Lung (tissue), 12 donors: Measurements from ENCODE around the gene APBA2. TPM values are rescaled to one million over a fixed set of nuclear protein-coding genes. Genes with fewer than 3 reads are reported as not detected.

Source experiments
- ATAC-seq: fragments of 200-7000 bp; cut with Tn5 transposase; one replicate; pipeline ENCODE4 v1.9.1; 2020; ENCODE audit warnings: moderate number of reproducible peaks; ENCODE audit not compliant: insufficient read depth, low FRiP score
- DNase-seq, 3 donors: peaks; one replicate each; pipeline ENCODE4 v3.0.0-alpha.2; 2013 to 2017
- H3K27ac ChIP-seq, 2 donors: one replicate each; pipeline ENCODE4 v1.5.1; 2013; ENCODE audit warnings: mild to moderate bottlenecking in 2 of 2, moderate library complexity in 2 of 2, control low read depth in 1 of 2, inconsistent platforms in 1 of 2, low read depth in 1 of 2, low read length in 1 of 2
- H3K27me3 ChIP-seq, 3 donors: one replicate each; pipeline ENCODE4 v1.5.1; 2013; ENCODE audit warnings: low read length in 2 of 3; ENCODE audit not compliant: control insufficient read depth in 3 of 3, insufficient read depth in 3 of 3
- H3K36me3 ChIP-seq, 4 donors: one replicate each; pipeline ENCODE4 v1.5.1; 2013; ENCODE audit warnings: low read length in 4 of 4, mild to moderate bottlenecking in 1 of 4, moderate library complexity in 1 of 4; ENCODE audit not compliant: control insufficient read depth in 4 of 4, insufficient read depth in 4 of 4
- H3K4me1 ChIP-seq, 5 donors: one replicate each; pipeline ENCODE4 v1.5.1; 2013; ENCODE audit warnings: low read length in 5 of 5, mild to moderate bottlenecking in 2 of 5, moderate library complexity in 1 of 5; ENCODE audit not compliant: control insufficient read depth in 5 of 5, insufficient read depth in 5 of 5
- H3K4me3 ChIP-seq: one replicate; pipeline ENCODE4 v1.5.1; 2013; ENCODE audit warnings: mild to moderate bottlenecking, control low read depth, moderate library complexity
- H3K9ac ChIP-seq, 2 donors: one replicate each; pipeline ENCODE4 v1.5.1; 2013; ENCODE audit warnings: low read length in 2 of 2, control low read depth in 1 of 2; ENCODE audit not compliant: insufficient read depth in 1 of 2
- H3K9me3 ChIP-seq, 4 donors: one replicate each; pipeline ENCODE4 v1.5.1; 2013; ENCODE audit warnings: low read length in 3 of 4, mild to moderate bottlenecking in 1 of 4, moderate library complexity in 1 of 4; ENCODE audit not compliant: control insufficient read depth in 4 of 4, insufficient read depth in 3 of 4
- WGBS, 2 donors: extraction: QIAGEN DNeasy Blood & Tissue Kit; methylation state at CpG; one replicate each; pipeline ENCODE4 v1.1.7; 2013; 5-methylcytosine and 5-hydroxymethylcytosine counted together
- polyA plus RNA-seq, 2 donors: library from polyadenylated mRNA; stranded (reverse); fragments of 200-250 nt; gene quantifications; one replicate each; pipeline ENCODE4 v1.2.1, GENCODE V29; 2013
- total RNA-seq, 2 donors: library from RNA; depleted of rRNA in 1 of 2; stranded (reverse); fragments of >200 nt in 1 of 2; gene quantifications; one replicate each; pipeline ENCODE4 v1.2.1, GENCODE V29; 2014 to 2021
- TF ChIP-seq, protein P1 (sequence below): IDR thresholded peaks from 2 replicates; pipeline ENCODE4 v1.5.1; 2012; ENCODE audit warnings: mild to moderate bottlenecking; ENCODE audit errors: control extremely low read depth, extremely low read depth
- donor health status: control.
- donor health status: control.
- donor health status: Bipolar disorder and iron deficiency.
- donor health status: healthy.
- donor health status: DM: yes; HTN: yes; CAD: no.

The APBA2 gene
- total and polyA plus RNA-seq, 4 donors: 1.6 to 18.3 (median 4.5) TPM

- ATAC-seq (no peak), DNase-seq (no peak)
- no peaks in the 10 kb centered on the region for H3K27me3 ChIP-seq
- H3K9me3 ChIP-seq: peaks cover 0 to 8% (median 0%) of the 10 kb centered on the region in 4 donors
- H3K9ac ChIP-seq: no peak overlapping the region
- no peak overlapping the region for H3K27ac ChIP-seq
- H3K36me3 ChIP-seq: no peaks in the 10 kb centered on the region
- peaks cover 0 to 2% (median 0%) of the 10 kb centered on the region in 5 donors for H3K4me1 ChIP-seq
- TF ChIP-seq, protein P1, sequence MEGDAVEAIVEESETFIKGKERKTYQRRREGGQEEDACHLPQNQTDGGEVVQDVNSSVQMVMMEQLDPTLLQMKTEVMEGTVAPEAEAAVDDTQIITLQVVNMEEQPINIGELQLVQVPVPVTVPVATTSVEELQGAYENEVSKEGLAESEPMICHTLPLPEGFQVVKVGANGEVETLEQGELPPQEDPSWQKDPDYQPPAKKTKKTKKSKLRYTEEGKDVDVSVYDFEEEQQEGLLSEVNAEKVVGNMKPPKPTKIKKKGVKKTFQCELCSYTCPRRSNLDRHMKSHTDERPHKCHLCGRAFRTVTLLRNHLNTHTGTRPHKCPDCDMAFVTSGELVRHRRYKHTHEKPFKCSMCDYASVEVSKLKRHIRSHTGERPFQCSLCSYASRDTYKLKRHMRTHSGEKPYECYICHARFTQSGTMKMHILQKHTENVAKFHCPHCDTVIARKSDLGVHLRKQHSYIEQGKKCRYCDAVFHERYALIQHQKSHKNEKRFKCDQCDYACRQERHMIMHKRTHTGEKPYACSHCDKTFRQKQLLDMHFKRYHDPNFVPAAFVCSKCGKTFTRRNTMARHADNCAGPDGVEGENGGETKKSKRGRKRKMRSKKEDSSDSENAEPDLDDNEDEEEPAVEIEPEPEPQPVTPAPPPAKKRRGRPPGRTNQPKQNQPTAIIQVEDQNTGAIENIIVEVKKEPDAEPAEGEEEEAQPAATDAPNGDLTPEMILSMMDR: no peak
- no peak overlapping the region for H3K4me3 ChIP-seq
Measured at GRCh38 chr15:28967066-28967465, 81.3 kb downstream of the APBA2 start.

DNA sequence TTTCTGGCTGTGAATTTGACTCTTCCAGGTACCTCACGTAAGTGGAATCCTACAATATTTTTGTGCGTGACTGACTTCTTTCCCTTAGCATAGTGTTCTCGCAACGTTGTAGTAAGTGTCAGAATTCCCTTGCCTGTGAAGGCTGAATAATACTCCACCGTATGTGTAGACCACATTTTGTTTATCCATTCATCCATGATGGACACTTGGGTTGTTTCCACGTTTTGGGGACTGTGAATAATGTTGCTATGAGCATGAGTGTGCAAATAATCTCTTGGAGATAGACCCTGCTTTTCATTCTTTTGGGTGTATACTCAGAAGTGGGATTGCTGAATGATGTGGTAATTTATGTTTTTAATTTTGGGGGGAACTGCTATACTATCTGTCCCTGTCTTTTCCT lies 82.2 kb downstream of the APBA2 start:
- no peak for DNase-seq
- 85 to 92% methylated on average over 6 of the region's 6 CpGs for WGBS, 2 donors

DNA sequence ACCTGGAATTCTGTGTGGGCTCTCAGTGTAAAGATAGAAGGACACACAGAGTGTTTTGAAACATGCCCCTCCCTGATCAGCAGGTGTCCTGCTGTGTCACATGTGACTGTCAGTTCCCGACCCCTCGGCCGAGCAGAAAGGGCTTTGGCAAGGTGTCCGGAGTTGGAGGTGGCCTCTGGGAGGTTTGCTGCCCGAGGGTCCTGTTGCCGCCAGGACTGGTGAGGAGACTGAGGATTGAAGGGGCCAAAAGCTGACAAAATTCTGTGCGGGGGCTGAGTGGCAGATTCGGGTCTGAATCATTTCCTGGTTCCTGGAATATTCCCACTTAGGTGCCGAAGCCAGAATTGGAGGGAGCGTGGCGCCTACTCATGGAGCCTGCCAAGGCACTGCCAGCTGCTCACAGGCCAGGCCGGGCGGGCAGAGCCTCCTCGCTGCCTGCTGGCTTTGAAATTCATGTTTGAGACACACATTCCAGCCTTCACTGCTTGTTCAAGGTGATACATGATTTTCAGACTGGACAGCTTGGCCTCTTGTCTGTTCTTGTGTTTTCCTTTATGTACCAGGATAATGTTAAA lies 83.8 kb downstream of the APBA2 start:
- Histone ChIP-seq H3K9ac (no peak overlapping the region), H3K4me3 (no peak overlapping the region), H3K4me1 (peaks cover 0 to 8% (median 0%) of the 10 kb centered on the region in 5 donors), H3K36me3 (no peaks in the 10 kb centered on the region), H3K27ac (no peak overlapping the region), H3K9me3 (peaks cover 0 to 8% (median 0%) of the 10 kb centered on the region in 4 donors), H3K27me3 (no peaks in the 10 kb centered on the region)
- ATAC-seq: no peak
- TF ChIP-seq, protein P1: no peak
- DNase-seq: no peak
- WGBS, 2 donors: 90% methylated on average over 14 of the region's 14 CpGs

More for the DNA sequence above, 82.2 kb downstream of the APBA2 start:
- Histone ChIP-seq H3K27ac (no peak overlapping the region), H3K27me3 (no peaks in the 10 kb centered on the region), H3K4me3 (no peak overlapping the region), H3K36me3 (no peaks in the 10 kb centered on the region), H3K4me1 (peaks cover 0 to 8% (median 0%) of the 10 kb centered on the region in 5 donors), H3K9me3 (peaks cover 0 to 8% (median 0%) of the 10 kb centered on the region in 4 donors), H3K9ac (no peak overlapping the region)
- no peak for ATAC-seq
- TF ChIP-seq, protein P1: no peak

DNA sequence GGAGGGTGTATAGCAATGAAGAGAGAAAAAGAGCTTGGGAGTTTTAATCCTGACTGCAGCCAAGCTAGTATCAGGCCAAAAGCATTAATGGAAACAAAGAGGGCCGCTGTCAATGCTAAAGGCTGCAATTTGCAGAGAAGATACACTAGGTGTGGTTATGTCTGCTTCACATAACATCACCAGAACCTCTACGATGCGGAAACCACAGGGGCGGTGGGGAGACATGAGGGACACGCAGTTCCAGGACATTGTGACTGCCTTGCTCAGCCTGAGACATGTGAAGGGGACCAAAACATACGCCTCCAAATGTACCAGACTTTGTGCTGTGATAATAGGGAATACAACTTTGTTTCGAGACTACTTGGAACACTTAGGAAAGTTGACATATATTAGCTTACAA lies 88.4 kb downstream of the APBA2 start:
- H3K4me3 ChIP-seq: no peak overlapping the region
- TF ChIP-seq, protein P1: no peak
- no peak overlapping the region for H3K9ac ChIP-seq
- no peak for ATAC-seq
- WGBS, 2 donors: 92 to 96% methylated on average over 7 of the region's 7 CpGs
- H3K27ac ChIP-seq: no peak overlapping the region
- no peaks in the 10 kb centered on the region for H3K36me3 ChIP-seq
- H3K9me3 ChIP-seq: peaks cover 0 to 5% (median 0%) of the 10 kb centered on the region in 4 donors
- DNase-seq: no peak
- H3K4me1 ChIP-seq: peaks cover 0 to 13% (median 0%) of the 10 kb centered on the region in 5 donors
- H3K27me3 ChIP-seq: no peaks in the 10 kb centered on the region
